AG08396 (cell line): ENCODE measurements around the gene ASMTL.
A peak's percentile ranks its signal among the peaks of the same experiment; 100 is the strongest.
"Not testable (repeated sequence)": the region's sequence is repeated elsewhere in the genome, so short reads cannot be mapped to it uniquely, and the experiment has no call there.

Experiments
- DNase-seq: peaks from one replicate; pipeline ENCODE4 v3.0.0; 2012; ENCODE audit warnings: low spot score, mixed read lengths

The ASMTL gene

DNA sequence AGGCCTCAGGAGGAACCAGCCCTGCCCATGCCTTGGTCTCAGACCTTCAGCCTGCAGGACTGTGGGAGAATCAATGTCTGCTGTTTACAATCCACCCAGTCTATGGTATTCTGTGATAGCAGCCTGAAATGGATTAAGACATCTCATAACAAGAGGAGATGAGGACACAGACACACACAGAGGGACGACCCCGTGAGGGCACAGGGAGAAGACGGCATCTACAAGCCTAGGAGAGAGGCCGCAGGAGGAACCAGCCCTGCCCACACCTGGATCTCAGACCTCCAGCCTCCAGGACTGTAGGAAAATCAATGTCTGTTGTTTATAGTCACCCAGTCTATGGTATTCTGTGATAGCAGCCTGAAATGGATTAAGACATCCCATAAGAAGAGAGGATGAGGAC lies 64.1 kb downstream of the ASMTL start:
- no peak for DNase-seq

DNA sequence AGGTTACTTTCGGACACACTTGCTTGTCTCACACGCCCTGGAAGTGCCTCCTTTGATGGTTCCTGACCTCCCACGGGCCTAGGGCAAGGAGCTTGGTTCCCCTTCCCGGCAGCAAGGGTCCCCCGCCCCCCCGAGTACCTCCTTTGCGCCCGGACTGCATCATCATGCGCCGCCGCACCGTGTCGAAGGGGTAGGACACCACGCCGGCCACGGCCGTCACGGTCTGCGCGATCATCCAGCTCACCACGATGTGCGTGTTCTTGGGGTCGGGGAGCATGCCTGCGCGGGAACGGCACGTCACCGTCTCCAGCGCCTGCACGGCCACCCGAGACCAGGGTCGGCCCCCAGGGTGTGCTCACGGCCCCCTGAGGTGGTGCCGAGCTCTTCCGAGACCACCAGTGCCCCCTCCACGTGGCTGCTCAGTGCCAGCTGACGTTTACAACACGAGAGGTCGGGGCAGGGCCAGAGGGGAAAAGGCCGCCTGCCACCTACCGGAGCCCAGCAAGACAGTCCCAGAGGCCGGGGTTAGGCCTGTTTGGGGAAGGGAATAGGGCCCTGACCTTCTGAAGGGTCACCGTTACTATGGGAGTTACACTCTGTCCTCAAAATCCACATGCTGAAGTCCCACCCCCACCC lies 65.5 kb downstream of the ASMTL start:
- DNase-seq, result peak; percentile 2

DNA sequence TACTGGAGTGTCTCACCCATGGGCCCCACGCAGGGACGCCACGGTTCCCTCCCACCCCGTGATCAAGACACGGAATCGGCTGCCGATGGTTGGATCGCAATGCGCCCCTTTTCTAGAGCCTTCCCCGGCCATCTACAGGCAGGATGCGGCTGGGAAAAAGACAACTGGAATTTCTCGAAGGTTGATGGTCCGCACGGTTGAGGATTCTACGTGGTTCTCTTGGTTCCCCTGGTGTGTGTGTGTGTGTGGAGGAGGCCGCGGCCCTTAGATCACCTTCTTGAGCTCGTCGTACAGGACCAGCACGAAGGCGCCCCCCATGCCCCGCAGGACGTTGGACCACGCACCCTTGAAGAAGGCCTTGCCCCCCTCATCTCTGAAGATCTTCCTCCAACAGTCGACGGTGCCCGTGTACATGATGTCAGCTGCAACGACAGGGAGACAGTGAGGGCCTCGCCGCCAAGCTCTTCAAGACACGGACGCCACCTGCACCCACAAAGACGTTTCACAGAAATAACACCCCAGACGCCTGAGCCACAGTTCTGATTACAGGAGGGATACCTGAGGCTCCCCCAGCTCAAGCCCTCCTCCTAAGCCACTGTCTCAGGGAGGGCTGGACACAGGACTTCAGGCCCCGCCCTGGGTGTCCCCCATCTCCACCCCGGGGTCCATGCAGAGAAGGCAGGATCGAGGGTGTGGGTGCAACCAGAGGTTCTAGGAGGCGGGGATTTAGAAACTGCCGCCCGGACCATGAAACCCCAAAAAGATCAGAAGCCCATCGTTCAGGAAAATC lies 66.2 kb downstream of the ASMTL start:
- DNase-seq, result peak; percentile 2

DNA sequence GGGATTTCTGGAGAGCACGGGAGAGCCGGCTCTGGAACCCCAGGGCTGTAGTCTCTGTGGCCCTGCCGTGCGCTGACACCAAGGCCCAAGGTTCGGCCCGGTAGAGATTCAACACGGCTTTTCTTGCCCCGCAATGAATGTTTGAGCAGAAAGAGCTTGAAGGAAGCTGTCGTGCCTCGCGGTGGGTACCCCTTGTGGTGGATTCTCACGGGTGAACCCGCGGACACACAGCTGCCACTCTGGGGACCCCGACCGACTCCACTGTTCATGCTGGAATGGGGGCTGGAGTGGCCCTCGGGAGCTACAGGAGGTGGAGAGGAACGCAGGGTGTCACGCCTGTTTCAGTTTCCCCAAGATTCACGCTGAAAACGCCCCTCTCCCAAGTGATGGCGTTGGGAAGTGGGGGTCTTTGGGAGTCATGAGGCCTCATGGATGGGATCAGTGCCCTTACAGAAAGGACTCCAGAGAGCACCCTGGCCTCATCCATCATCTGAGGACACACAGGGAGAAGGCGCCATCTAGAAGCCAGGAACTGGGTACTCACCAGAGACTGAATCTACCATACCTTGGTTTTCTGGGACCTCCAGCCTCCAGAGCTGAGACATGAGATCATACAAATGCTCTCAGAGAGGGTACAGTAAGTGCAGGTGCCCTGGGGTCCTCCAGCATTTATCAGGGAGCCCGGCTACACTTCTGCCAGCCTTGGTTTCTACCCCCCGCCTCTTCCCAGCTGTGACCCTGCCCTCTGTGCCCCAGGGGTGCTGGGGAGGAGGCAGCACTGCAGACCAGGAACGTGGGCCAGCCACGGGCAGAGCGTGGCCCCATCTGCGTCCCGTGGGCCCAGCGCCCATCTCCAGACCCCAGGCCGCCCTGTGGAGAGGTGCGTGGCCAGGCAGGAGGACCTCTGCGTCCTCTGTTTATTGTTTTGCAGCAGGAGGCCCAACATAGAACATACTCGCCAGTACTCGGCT lies 67.2 kb downstream of the ASMTL start:
- no peak for DNase-seq

DNA sequence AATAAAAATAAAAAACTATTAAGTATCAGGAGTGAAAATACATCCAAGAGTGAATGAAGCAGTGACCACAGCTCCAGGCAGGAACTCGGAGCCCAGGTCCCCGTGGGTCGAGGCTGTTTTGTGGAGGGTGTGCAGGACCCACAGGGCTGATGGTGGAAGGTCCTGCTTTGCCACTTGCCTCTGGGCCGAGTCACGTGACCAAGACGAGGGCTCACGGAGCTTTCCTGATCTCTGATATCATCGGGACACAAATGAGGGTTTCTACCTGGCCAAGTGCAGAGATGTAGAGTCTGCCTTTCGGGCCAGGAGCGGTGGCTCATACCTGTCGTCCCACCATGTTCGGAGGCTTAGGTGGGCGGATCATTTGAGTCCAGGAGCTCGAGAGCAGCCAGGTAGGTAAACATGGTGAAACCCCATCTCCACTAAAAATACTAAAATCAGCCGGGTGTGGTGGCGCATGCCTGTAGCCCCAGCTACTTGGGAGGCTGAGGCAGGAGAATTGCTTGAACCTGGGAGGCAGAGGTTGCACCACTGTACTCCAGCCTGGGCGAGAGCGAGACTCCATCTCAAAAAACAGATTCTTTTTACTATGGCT lies 68.0 kb downstream of the ASMTL start:
- no peak for DNase-seq

DNA sequence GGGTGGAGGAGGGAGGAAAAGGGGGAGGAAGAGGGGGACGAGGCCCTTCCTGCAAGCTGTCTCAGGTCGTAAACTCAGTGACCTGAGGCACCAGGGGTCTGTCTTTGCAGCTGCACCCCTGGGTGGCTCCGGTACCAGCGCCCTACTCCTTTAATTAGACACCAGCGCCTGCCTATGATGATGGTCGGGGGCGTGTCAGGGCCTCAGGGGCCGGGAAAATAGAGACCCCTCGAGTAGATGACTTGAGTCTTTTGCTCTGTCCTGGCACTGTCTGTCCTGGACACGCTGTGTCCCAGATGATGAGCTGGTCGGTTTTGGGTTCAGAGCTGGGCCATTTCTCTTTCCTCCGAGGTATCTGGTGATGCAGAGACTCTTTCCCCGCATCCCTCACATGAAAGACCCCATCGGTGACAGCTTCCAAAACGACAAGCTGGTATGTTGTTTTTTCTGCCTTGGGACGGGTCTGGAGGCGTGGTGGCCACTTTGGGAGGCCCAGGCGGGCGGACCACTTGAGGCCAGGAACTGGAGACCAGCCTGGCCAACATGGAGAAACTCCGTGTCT lies 72.0 kb downstream of the ASMTL start:
- DNase-seq, result no peak

DNA sequence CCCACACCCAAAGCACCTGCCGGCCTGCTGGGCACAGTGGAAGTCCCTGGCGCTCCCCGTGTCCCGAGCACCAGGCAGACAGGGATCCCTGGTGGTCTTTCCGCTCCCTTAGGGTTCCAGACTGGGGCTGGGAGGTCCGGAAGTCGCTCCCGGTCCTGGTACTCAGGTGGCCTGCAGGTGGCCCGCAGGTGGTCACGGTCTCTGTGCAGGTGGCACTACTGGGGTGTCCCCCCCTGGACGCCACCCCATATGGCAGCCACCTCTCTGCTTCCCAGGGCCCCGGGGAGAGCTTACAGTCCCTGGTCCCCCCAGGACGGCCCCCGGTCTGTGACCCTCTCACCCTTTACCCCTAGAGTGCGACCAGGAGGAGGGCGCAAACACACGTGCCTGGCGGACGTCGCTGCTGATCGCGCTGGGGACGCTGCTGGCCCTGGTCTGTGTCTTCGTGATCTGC lies 74.4 kb downstream of the ASMTL start:
- no peak for DNase-seq

DNA sequence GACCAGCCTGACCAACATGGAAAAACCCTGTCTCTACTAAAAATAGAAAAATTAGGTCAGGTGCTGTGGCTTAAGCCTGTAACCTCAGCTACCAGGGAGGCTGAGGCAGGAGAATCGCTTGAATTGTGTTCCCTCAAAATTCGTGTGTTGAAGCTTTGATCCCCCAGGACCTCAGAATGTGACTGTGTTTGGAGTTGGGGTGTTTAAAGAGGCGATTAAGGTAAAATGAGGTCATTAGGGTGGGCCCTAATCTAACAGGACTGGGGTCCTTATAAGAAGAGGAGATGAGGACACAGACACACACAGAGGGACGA lies 84.4 kb downstream of the ASMTL start:
- no peak for DNase-seq

DNA sequence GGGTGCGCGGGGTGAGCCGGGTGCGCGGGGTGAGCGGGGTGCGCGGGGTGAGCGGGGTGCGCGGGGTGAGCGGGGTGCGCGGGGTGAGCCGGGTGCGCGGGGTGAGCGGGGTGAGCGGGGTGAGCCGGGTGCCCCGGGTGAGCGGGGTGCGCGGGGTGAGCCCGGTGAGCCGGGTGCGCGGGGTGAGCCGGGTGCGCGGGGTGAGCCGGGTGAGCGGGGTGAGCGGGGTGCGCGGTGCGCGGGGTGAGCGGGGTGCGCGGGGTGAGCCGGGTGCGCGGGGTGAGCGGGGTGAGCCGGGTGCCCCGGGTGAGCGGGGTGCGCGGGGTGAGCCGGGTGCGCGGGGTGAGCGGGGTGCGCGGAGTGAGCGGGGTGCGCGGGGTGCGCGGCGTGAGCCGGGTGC lies 86.3 kb downstream of the ASMTL start:
- DNase-seq, result not testable (repeated sequence)

DNA sequence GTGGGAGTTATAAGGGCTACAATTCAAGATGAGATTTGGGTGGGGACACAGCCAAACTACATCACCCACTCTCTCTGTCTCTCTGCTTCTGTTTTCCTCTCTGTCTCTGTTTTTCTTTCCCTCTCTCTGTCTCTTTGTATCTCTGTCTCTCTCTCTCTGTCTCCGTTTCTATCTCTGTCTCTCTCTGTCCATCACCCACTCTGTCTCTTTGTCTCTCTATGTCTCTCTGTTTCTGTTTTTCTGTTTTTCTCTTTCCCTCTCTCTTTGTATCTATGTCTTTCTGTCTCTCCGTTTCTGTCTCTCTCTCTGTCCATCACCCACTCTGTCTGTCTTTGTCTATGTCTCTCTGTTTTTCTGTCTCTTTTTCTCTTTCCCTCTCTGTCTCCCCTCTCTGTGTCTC lies 90.8 kb downstream of the ASMTL start:
- no peak for DNase-seq

DNA sequence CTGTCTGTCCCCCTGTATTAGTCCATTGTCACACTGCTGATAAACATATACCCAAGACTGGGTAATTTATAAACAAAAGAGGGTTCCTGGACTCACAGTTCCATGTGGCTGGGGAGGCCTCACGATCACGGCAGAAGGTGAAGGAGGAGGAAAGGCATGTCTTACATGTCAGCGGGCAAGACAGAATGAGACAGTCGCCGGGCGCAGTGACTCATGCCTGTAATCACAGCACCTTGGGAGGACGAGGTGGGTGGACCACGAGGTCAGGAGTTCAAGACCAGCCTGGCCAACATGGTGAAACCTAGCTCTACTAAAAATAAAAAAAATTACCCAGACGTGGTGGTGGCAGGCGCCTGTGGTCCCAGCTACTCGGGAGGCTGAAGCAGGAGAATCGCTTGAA lies 91.4 kb downstream of the ASMTL start:
- DNase-seq, result no peak

DNA sequence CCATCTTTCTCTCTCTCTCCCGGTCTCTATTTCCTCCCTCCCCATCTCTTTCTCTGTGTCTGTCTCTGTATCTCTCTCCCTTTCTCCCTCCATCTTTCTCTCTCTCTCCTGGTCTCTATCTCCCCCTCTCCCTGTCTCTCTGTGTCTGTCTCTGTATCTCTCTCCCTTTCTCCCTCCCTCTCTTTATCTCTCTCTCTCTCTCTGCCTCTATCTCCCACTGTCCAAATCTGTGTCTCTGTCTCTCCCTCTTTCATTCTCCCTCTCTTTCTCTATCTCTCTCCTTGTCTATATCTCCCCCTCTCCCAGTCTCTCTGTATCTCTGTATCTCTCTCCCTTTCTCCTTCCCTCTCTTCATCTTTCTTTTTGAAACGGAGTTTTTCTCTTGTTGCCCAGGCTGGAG lies 92.5 kb downstream of the ASMTL start:
- no peak for DNase-seq

DNA sequence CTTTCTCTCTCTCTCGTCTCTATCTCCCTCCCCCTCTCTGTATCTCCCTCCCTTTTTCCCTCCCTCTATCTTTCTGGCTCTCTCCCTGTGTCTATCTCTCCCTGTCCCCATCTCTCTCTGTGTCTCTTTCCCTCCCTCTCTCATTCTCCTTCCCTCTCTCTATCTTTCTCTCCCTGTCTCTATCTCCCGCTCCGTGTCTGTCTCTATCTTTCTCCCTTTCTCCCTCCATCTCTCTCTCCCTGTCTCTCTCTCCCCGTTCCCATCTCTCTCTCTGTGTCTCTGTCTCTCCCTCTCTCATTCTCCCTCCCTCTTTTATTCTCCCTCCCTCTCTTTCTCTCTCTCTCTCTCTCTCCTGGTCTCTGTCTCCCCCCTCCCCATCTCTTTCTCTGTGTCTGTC lies 93.2 kb downstream of the ASMTL start:
- DNase-seq, result no peak

DNA sequence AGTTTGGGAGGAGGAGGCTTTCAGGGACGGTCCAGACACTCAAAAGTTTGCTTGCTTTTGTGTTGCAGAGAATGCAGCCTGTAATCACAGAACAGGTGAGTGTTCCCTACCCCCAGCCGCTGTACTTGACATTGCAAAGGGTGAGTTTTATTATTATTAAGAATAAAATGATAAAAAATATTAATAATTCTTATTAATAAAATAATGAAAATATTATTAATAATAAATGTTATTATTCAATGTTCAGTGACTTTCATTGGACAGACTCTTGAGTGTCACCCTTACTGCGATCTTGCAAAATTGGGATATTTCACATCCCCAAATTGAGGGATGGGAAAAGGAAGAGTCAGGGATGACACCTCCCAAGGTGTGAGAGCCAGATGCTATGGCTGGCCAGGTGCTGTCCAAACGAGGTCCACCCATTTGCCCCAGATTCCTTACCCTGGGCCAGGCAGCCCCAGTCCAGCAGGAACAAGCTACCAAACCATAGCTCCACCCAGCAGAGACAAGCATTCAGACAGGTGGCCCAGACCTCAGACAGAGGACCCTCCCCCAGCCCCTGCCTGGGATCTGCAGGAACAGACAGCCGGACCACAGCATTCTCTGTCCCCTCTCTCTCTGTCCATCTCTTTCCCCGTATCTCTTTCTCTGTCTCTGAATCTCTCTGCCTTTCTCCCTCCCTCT lies 93.8 kb downstream of the ASMTL start:
- no peak for DNase-seq

DNA sequence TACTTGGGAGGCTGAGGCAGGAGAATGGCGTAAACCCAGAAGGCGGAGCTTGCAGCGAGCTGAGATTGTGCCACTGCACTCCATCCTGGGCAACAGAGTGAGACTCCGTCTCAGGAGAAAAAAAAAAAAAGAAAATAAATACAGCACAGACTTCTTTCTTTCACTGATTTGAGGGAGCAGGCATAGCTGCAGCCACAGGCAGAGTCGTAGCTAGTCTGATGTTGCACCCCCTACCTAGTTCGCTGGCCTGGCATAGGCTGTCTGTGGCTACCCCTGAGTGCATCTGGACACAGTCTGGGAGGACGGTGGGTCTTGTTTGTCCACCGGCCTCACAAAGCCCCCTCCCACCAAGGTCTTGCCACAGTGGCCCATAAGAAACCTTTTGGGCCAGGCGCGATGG lies 94.7 kb downstream of the ASMTL start:
- no peak for DNase-seq

DNA sequence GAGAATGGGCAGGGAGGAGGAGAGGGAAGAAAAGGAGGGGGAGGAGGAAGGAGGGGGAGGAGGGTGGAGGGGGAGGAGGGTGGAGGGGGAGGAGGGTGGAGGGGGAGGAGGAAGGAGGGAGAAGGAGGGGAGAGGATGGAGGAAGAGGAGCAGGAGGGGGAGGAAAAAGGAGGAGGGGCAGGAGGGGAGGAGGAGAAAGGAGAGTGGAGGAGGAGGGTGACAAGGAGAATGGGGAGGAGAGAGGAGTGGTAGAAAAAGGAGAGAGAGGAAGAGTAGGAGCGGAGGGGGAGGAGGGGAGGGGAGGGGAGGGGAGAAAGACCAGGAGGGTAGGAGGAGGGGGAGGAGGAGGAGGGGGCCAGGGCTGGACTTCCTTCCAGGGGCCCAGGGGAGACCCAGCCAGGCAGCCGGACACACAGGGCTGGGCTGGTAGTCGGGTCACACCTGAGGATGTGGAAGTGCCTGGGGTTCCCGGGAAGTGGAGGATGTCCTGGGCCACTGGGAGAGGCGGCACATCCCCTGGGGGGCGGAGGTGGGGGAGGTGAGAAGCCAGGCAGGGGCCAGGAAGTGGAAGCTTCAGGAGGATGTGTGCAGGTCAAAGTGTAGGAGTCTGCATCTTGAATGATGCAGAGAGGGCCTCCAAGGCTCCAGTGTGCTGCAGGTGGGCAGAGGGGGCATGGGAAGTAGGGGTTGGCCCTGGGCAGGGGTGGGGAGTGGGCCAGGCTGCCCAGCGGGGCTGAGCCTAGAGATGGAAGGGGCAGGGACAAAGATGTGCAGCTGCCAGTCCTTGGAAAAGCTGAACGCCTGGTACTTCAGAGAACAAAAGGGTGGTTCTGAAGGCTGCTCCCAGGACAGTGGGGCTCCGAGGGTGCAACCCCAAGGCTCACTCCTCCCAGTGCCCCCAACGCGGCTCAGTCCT lies 97.3 kb downstream of the ASMTL start:
- no peak for DNase-seq

DNA sequence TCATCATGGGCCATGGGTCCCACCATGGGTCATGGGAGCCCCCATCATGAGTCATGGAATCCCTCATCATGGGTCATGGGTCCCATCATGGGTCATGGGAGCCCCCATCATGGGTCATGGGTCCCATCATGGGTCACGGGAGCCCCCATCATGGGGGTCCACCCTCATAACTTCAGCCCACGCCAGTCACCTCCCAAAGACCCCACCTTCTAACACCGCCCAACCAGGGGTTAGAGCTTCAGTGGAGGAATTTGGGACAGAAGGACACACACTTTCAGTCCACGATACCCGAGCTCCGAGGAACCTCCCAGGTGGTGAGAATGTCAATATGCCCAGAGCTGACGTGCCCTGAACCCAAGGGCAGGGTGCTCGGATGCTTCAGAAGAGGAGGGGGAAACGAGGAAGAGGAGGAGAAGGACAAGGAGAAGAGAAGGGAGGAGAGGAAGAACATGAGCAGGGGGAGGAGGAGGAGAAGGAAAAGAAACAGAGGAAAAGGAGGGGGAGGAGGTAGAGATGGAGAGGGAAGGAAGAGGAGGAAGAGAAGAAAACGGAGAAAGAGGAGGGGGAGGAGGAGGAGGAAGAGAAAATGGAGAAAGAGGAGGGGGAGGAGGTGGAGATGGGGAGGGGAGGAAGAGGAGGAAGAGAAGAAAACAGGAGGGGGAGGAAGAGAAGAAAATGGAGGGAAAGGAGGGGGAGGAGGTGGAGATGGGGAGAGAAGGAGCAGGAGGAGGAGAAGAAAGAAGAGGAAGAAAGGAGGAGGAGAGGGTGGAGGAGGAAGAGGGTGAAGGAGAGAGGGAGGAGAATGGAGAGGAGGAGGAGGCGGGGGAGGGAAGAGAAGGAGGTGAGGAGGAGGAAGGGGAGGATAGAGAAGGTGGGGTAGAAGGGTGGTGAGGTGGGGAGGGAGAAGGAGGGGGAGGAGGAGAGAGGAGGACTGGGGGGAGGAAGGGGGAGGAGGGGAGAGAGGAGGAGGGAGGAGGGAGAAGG lies 98.4 kb downstream of the ASMTL start:
- no peak for DNase-seq
